Measurements from ENCODE around the gene BAD.
"Not testable (repeated sequence)": the region's sequence is repeated elsewhere in the genome, so short reads cannot be mapped to it uniquely, and the experiment has no call there.

BAD gene

GRCh38 chr11:64314805-64315561 is 30.5 kb upstream of the BAD start:
- DNase-seq: no peak

- no peak for DNase-seq
Measured at GRCh38 chr11:64314146-64314804, 29.8 kb upstream of the BAD start.

- no peak for DNase-seq
Measured at GRCh38 chr11:64313491-64314145, 29.2 kb upstream of the BAD start.

- DNase-seq: no peak
Measured at GRCh38 chr11:64312947-64313346, 28.5 kb upstream of the BAD start.

- not testable (repeated sequence) for DNase-seq
Measured at GRCh38 chr11:64307795-64308194, 23.3 kb upstream of the BAD start.

GRCh38 chr11:64306876-64307622 is 22.6 kb upstream of the BAD start:
- DNase-seq: no peak

- no peak for DNase-seq
Measured at GRCh38 chr11:64306563-64306875, 22.1 kb upstream of the BAD start.

GRCh38 chr11:64305691-64306562 is 21.5 kb upstream of the BAD start:
- peak; percentile 78 for DNase-seq

GRCh38 chr11:64305075-64305690 is 20.7 kb upstream of the BAD start, which contains the start of gene ESRRA:
TSS of gene ESRRA (plus strand) at chr11:64305524. CDS start at chr11:64307180, 1,656 bp downstream.
- DNase-seq: peak; percentile 100

- DNase-seq: peak; percentile 91
Measured at GRCh38 chr11:64304316-64305072, 20.0 kb upstream of the BAD start.

- no peak for DNase-seq
Measured at GRCh38 chr11:64304032-64304315, 19.5 kb upstream of the BAD start.

- no peak for DNase-seq
Measured at GRCh38 chr11:64303109-64304031, 18.9 kb upstream of the BAD start.

GRCh38 chr11:64299847-64300648 is 15.6 kb upstream of the BAD start, which contains the start of gene CATSPERZ:
TSS of gene CATSPERZ (plus strand) at chr11:64300358. CDS start at chr11:64300411, 53 bp downstream.
- no peak for DNase-seq

- DNase-seq: no peak
Measured at GRCh38 chr11:64298966-64299846, 14.7 kb upstream of the BAD start.

GRCh38 chr11:64297699-64298358 is 13.4 kb upstream of the BAD start:
- DNase-seq: no peak

GRCh38 chr11:64296830-64297698 is 12.6 kb upstream of the BAD start:
- DNase-seq: no peak
